SK-N-MC (cell line): ENCODE results near the gene OGFOD3.
A peak's percentile ranks its signal among the peaks of the same experiment; 100 is the strongest.

ENCODE experiments used
- DNase-seq: peaks from one replicate; pipeline ENCODE4 v3.0.0-alpha.2; 2011; ENCODE audit warnings: low read depth, low spot score
- H3K27ac ChIP-seq: fragments of 200-600 bp; sonication (generic); 2 replicates; pipeline ENCODE4 v1.5.1; 2016; ENCODE audit warnings: mixed run types
- H3K36me3 ChIP-seq: fragments of 200-600 bp; sonication (generic); 2 replicates; pipeline ENCODE4 v1.6.1; 2017; ENCODE audit warnings: antibody characterized with exemption, low read length, mixed read lengths; ENCODE audit not compliant: insufficient read depth
- H3K4me3 ChIP-seq: fragments of 200-600 bp; sonication (generic); 2 replicates; pipeline ENCODE4 v1.5.1; 2016
- H3K9ac ChIP-seq: fragments of 200-600 bp; sonication (generic); 2 replicates; pipeline ENCODE4 v1.8.0; 2017; ENCODE audit warnings: mixed run types, mixed read lengths; ENCODE audit not compliant: insufficient read length
- H3K9me3 ChIP-seq: fragments of 200-600 bp; sonication (generic); 2 replicates; pipeline ENCODE4 v1.6.1; 2017; ENCODE audit warnings: low read depth, mild to moderate bottlenecking, antibody characterized with exemption, low read length, moderate library complexity, mixed read lengths
- EZH2 ChIP-seq: fragments of 200-600 bp; sonication (generic); IDR thresholded peaks from one replicate; pipeline ENCODE4 v1.6.1; 2017; ENCODE audit warnings: antibody characterized with exemption
- FOXP2 ChIP-seq: optimal IDR thresholded peaks from 2 replicates; pipeline ENCODE3; 2011; ENCODE audit warnings: mild to moderate bottlenecking, moderate library complexity; ENCODE audit not compliant: insufficient read depth; ENCODE audit errors: extremely low read length, control extremely low read depth
- POLR2AphosphoS5 ChIP-seq: IDR thresholded peaks from 2 replicates; pipeline ENCODE4 v1.6.1; 2012; ENCODE audit warnings: mild to moderate bottlenecking, low read depth, low read length, borderline replicate concordance

Gene OGFOD3

GRCh38 chr17:82396601-82397435 lies 21.6 kb downstream of the OGFOD3 start:
- Histone ChIP-seq H3K36me3 (no peaks in the 10 kb centered on the region; the same call in 1 of the 2 replicates), H3K4me3 (no peak overlapping the region), H3K9me3 (no peaks in the 10 kb centered on the region), H3K9ac (no peak overlapping the region), H3K27ac (peak overlapping the region; percentile 2; the same call in 1 of the 2 replicates)
- DNase-seq, result no peak
- TF ChIP-seq POLR2AphosphoS5 (no peak), FOXP2 (no peak), EZH2 (no peak)

GRCh38 chr17:82394278-82394677 lies 24.1 kb downstream of the OGFOD3 start:
- H3K9me3 ChIP-seq, result no peaks in the 10 kb centered on the region
- no peak overlapping the region for H3K27ac ChIP-seq
- no peak for TF ChIP-seq FOXP2
- no peak for TF ChIP-seq EZH2
- no peak for TF ChIP-seq POLR2AphosphoS5
- no peak for DNase-seq
- no peaks in the 10 kb centered on the region; the same call in 1 of the 2 replicates for H3K36me3 ChIP-seq
- no peak overlapping the region for H3K9ac ChIP-seq
- H3K4me3 ChIP-seq, result no peak overlapping the region

GRCh38 chr17:82392941-82393340 lies 25.4 kb downstream of the OGFOD3 start:
- TF ChIP-seq POLR2AphosphoS5 (no peak), EZH2 (no peak), FOXP2 (no peak)
- Histone ChIP-seq H3K4me3 (no peak overlapping the region), H3K27ac (peak overlapping the region; percentile 34; the same call in 1 of the 2 replicates), H3K36me3 (no peaks in the 10 kb centered on the region; the same call in 1 of the 2 replicates), H3K9me3 (no peaks in the 10 kb centered on the region), H3K9ac (no peak overlapping the region)
- DNase-seq, result no peak

GRCh38 chr17:82392209-82392920 lies 26.0 kb downstream of the OGFOD3 start:
- no peaks in the 10 kb centered on the region; the same call in 1 of the 2 replicates for H3K36me3 ChIP-seq
- no peak overlapping the region for H3K4me3 ChIP-seq
- no peak overlapping the region for H3K9ac ChIP-seq
- peak overlapping the region; percentile 34; the same call in 1 of the 2 replicates for H3K27ac ChIP-seq
- no peak for TF ChIP-seq POLR2AphosphoS5
- no peak for TF ChIP-seq FOXP2
- no peak for TF ChIP-seq EZH2
- no peak for DNase-seq
- no peaks in the 10 kb centered on the region for H3K9me3 ChIP-seq

- Histone ChIP-seq H3K4me3 (no peak overlapping the region), H3K27ac (no peak overlapping the region), H3K9ac (no peak overlapping the region), H3K9me3 (no peaks in the 10 kb centered on the region), H3K36me3 (no peaks in the 10 kb centered on the region; the same call in 1 of the 2 replicates)
- DNase-seq, result no peak
- no peak for TF ChIP-seq FOXP2
- TF ChIP-seq EZH2, result no peak
- no peak for TF ChIP-seq POLR2AphosphoS5
Measured at GRCh38 chr17:82391496-82392066, 26.8 kb downstream of the OGFOD3 start.

- no peak overlapping the region for H3K9ac ChIP-seq
- no peaks in the 10 kb centered on the region; the same call in 1 of the 2 replicates for H3K36me3 ChIP-seq
- DNase-seq, result no peak
- TF ChIP-seq EZH2, result no peak
- no peak for TF ChIP-seq POLR2AphosphoS5
- no peak for TF ChIP-seq FOXP2
- no peaks in the 10 kb centered on the region for H3K9me3 ChIP-seq
- no peak overlapping the region for H3K4me3 ChIP-seq
- H3K27ac ChIP-seq, result no peak overlapping the region
Measured at GRCh38 chr17:82390860-82391435, 27.4 kb downstream of the OGFOD3 start.

- Histone ChIP-seq H3K36me3 (no peaks in the 10 kb centered on the region; the same call in 1 of the 2 replicates), H3K4me3 (no peak overlapping the region), H3K27ac (no peak overlapping the region), H3K9me3 (no peaks in the 10 kb centered on the region), H3K9ac (no peak overlapping the region)
- DNase-seq, result no peak
- TF ChIP-seq FOXP2, result no peak
- no peak for TF ChIP-seq EZH2
- no peak for TF ChIP-seq POLR2AphosphoS5
Measured at GRCh38 chr17:82390015-82390859, 28.1 kb downstream of the OGFOD3 start.
